Endothelial cell of umbilical vein (primary cell): ENCODE results near the gene RSRC1. TPM values are rescaled to one million over a fixed set of nuclear protein-coding genes. Genes with fewer than 3 reads are reported as not detected.
"Not testable (repeated sequence)": the region's sequence is repeated elsewhere in the genome, so short reads cannot be mapped to it uniquely, and the experiment has no call there.

Source experiments
- BruUV-seq: library from RNA; stranded (reverse); fragments of 400-500 nt; replicated peaks from 2 replicates; lab custom pipeline; 2021; lab: Mats Ljungman, UMichigan
- CTCF ChIA-PET: fragments of 300-600, 350-600 bp; sonication (Branson Sonifier 250); formaldehyde crosslinking; loops from one replicate; lab custom pipeline; 2021; ENCODE audit warnings: antibody characterized with exemption, inconsistent platforms; lab: Charles Lee
- POLR2A ChIA-PET: fragments of 300-600, 350-600 bp; sonication (Branson Sonifier 250); formaldehyde crosslinking; loops from one replicate; lab custom pipeline; 2021; ENCODE audit warnings: antibody characterized with exemption, inconsistent platforms; lab: Charles Lee
- DNase-seq: peaks from one replicate; pipeline ENCODE4 v3.0.0-alpha.2; 2011; ENCODE audit warnings: low read depth, low spot score
- FAIRE-seq: peaks from 2 replicates; lab custom pipeline; 2011; peaks lifted over from hg19 to GRCh38; lab: Jason Lieb, UNC
- H2AFZ ChIP-seq: 2 replicates; pipeline ENCODE4 v1.6.0; 2012; ENCODE audit warnings: low read depth, low read length, control low read depth, inconsistent platforms
- H3K27ac ChIP-seq: 2 replicates; pipeline ENCODE4 v1.5.1; 2011; ENCODE audit warnings: low read depth, mild to moderate bottlenecking, control low read depth, low read length, moderate library complexity; ENCODE audit not compliant: insufficient read depth
- H3K27me3 ChIP-seq, 2 experiments: 2 replicates each; pipeline versions ENCODE4 v1.6.0 to v1.6.1; 2011; ENCODE audit warnings: low read length in 2 of 2, mixed read lengths in 1 of 2; ENCODE audit not compliant: control insufficient read depth in 2 of 2, insufficient read depth in 2 of 2
- H3K36me3 ChIP-seq, 2 experiments: 2 replicates in 1 of 2; 3 replicates in 1 of 2; pipeline ENCODE4 v1.5.1; 2011; ENCODE audit warnings: low read length in 2 of 2, mild to moderate bottlenecking in 1 of 2, moderate library complexity in 1 of 2; ENCODE audit not compliant: control insufficient read depth in 2 of 2, insufficient read depth in 2 of 2; ENCODE audit errors: extremely low read depth in 1 of 2
- H3K4me1 ChIP-seq: 3 replicates; pipeline ENCODE4 v1.5.1; 2011; ENCODE audit warnings: mild to moderate bottlenecking, low read length; ENCODE audit not compliant: control insufficient read depth, insufficient read depth; ENCODE audit errors: extremely low read depth
- H3K4me2 ChIP-seq: 2 replicates; pipeline ENCODE4 v1.6.1; 2011; ENCODE audit warnings: low read length, control low read depth, mixed read lengths; ENCODE audit not compliant: insufficient read depth
- H3K4me3 ChIP-seq, 3 experiments: fragments of 200-600 bp in 1 of 3; sonication (generic), shearing (Covaris generic) in 1 of 3; replicated peaks in 1 of 3; 2 replicates each; pipeline ENCODE4 v1.5.1; 2011 to 2016; ENCODE audit warnings: control low read depth in 3 of 3, low read length in 3 of 3, mild to moderate bottlenecking in 2 of 3, inconsistent platforms in 1 of 3, low read depth in 1 of 3, moderate library complexity in 1 of 3; ENCODE audit not compliant: insufficient read depth in 1 of 3
- H3K79me2 ChIP-seq: 2 replicates; pipeline ENCODE4 v1.6.0; 2012; ENCODE audit warnings: low read length, inconsistent platforms; ENCODE audit not compliant: control insufficient read depth, insufficient read depth
- H3K9ac ChIP-seq: replicated peaks from 2 replicates; pipeline ENCODE3; 2011; ENCODE audit warnings: low read length, control low read depth; ENCODE audit not compliant: insufficient read depth; ENCODE audit errors: extremely low read depth
- H3K9me1 ChIP-seq: replicated peaks from 3 replicates; pipeline ENCODE4 v1.6.0; 2011; ENCODE audit warnings: mild to moderate bottlenecking, low read length; ENCODE audit not compliant: control insufficient read depth, insufficient read depth; ENCODE audit errors: extremely low read depth
- H3K9me3 ChIP-seq: replicated peaks from 2 replicates; pipeline ENCODE4 v1.5.1; 2012; ENCODE audit warnings: low read length, inconsistent platforms; ENCODE audit not compliant: control insufficient read depth, insufficient read depth
- H4K20me1 ChIP-seq: replicated peaks from 2 replicates; pipeline ENCODE3; 2011; ENCODE audit warnings: mild to moderate bottlenecking, low read length; ENCODE audit not compliant: control insufficient read depth, insufficient read depth; ENCODE audit errors: extremely low read depth
- EZH2 ChIP-seq: IDR thresholded peaks from 2 replicates; pipeline ENCODE4 v1.6.1; 2012; ENCODE audit warnings: borderline replicate concordance, low read depth, mild to moderate bottlenecking, moderate library complexity, low read length, inconsistent platforms; ENCODE audit not compliant: severe bottlenecking
- FOS ChIP-seq: IDR thresholded peaks from 2 replicates; pipeline ENCODE4 v1.6.1; 2011; ENCODE audit warnings: mild to moderate bottlenecking, low read length, moderate library complexity, borderline replicate concordance; ENCODE audit not compliant: insufficient read depth
- GATA2 ChIP-seq: IDR thresholded peaks from 2 replicates; pipeline ENCODE4 v1.7.0; 2011; ENCODE audit warnings: low read depth, mild to moderate bottlenecking, moderate library complexity, mixed read lengths, low read length; ENCODE audit not compliant: insufficient read length, insufficient read depth
- JUN ChIP-seq: IDR thresholded peaks from 2 replicates; pipeline ENCODE4 v1.6.1; 2011; ENCODE audit warnings: borderline replicate concordance, low read depth; ENCODE audit not compliant: insufficient read length, insufficient read depth
- MAX ChIP-seq: IDR thresholded peaks from 2 replicates; pipeline ENCODE4 v1.6.1; 2011; ENCODE audit not compliant: insufficient read depth, insufficient read length
- MYC ChIP-seq: IDR thresholded peaks from one replicate; pipeline ENCODE4 v1.6.1; 2011; ENCODE audit warnings: mild to moderate bottlenecking, low read depth, low read length
- dilution Hi-C: fragments of 300-500 bp; cut with MboI; formaldehyde crosslinking; loops from one replicate; pipeline ENCODE4 v1.15.0; 2019; ENCODE audit warnings: low sequenced_read_pairs; ENCODE audit not compliant: extremely low pct_ligation_motif_present
- intact Hi-C: fragments of 100-400 bp; cut with micrococcal nuclease; formaldehyde crosslinking; loops from one replicate; pipeline ENCODE4 v1.10.0; 2022
- polyA plus RNA-seq, 4 experiments: library from polyadenylated mRNA; depleted of rRNA in 3 of 4; stranded (reverse) in 3 of 4; unstranded in 1 of 4; fragments of >200 nt; gene quantifications; 2 replicates each; pipeline versions ENCODE4 v1.2.1 to v1.2.3, GENCODE V29; 2011 to 2012; ENCODE audit warnings: missing spikeins in 1 of 4
- total RNA-seq: library from RNA; stranded (reverse); gene quantifications from 2 replicates; pipeline ENCODE4 v1.2.3, GENCODE V29; 2021

RSRC1 gene
- total and polyA plus RNA-seq, 2 donors (not counting 3 experiments of a cell fraction or from before 2014, with no cell fraction given), result 1.8 to 25.4 TPM

GRCh38 chr3:158495398-158495902 is 385.6 kb downstream of the RSRC1 start:
- H3K9me3 ChIP-seq, CTCF ChIA-PET, BruUV-seq, H3K9ac ChIP-seq, H3K27me3 ChIP-seq, POLR2A ChIA-PET, H3K9me1 ChIP-seq, H3K4me1 ChIP-seq, H3K36me3 ChIP-seq, H4K20me1 ChIP-seq, intact Hi-C loops, dilution Hi-C loops, H3K4me3 ChIP-seq, FAIRE-seq, DNase-seq, H3K4me2 ChIP-seq, H3K79me2 ChIP-seq, H3K27ac ChIP-seq, H2AFZ ChIP-seq: not testable (repeated sequence)

- ChIA-PET CTCF (no interaction called here), POLR2A (no interaction called here)
- Histone ChIP-seq H3K4me2 (no peak overlapping the region), H3K27ac (no peak overlapping the region), H3K4me3 (no peak overlapping the region), H3K9me3 (no peaks in the 10 kb centered on the region), H3K79me2 (no peaks in the 10 kb centered on the region), H2AFZ (no peak overlapping the region), H4K20me1 (no peaks in the 10 kb centered on the region), H3K36me3 (no peaks in the 10 kb centered on the region), H3K27me3 (no peaks in the 10 kb centered on the region), H3K9ac (no peak overlapping the region), H3K4me1 (no peaks in the 10 kb centered on the region), H3K9me1 (no peaks in the 10 kb centered on the region)
- BruUV-seq, result no TSS peak
- FAIRE-seq (no peak), DNase-seq (no peak)
- dilution Hi-C loops (no loop called here), intact Hi-C loops (no loop called here)
- TF ChIP-seq MAX (no peak), MYC (no peak), JUN (no peak), EZH2 (no peak), FOS (no peak), GATA2 (no peak)
These were observed 395.2 kb downstream of the RSRC1 start for GRCh38 chr3:158505117-158505516.
